GM12878 (cell line): ENCODE results near the gene CAMTA1. TPM values are rescaled to one million over a fixed set of nuclear protein-coding genes. Genes with fewer than 3 reads are reported as not detected.

Experiments
- CEBPZ ChIP-seq: fragments of 150-350 bp; IDR thresholded peaks from 2 replicates; pipeline ENCODE4 v1.6.1; 2016; ENCODE audit warnings: low read depth, low read length
- KAT2A ChIP-seq: conservative IDR thresholded peaks from 2 replicates; pipeline ENCODE4 v1.6.1; 2011; ENCODE audit warnings: low read depth, low read length; ENCODE audit not compliant: control insufficient read depth
- MEF2A ChIP-seq: IDR thresholded peaks from 2 replicates; pipeline ENCODE4 v1.6.1; 2011; ENCODE audit warnings: low read depth, mild to moderate bottlenecking, low read length, moderate library complexity; ENCODE audit not compliant: insufficient read depth
- MEF2B ChIP-seq: fragments of 450-650 bp; IDR thresholded peaks from 2 replicates; pipeline ENCODE4 v1.6.1; 2018; ENCODE audit warnings: mild to moderate bottlenecking, moderate library complexity; ENCODE audit not compliant: partially characterized antibody, poor library complexity, severe bottlenecking
- MTA3 ChIP-seq: IDR thresholded peaks from 2 replicates; pipeline ENCODE4 v1.6.1; 2012; ENCODE audit warnings: low read length, inconsistent platforms, borderline replicate concordance
- NBN ChIP-seq: fragments of 450-650 bp; IDR thresholded peaks from 2 replicates; pipeline ENCODE4 v1.6.1; 2016
- NKRF ChIP-seq: fragments of 450-650 bp; conservative IDR thresholded peaks from 2 replicates; pipeline ENCODE4 v1.6.1; 2017; ENCODE audit warnings: mild to moderate bottlenecking, moderate library complexity
- PAX8 ChIP-seq: fragments of 450-650 bp; IDR thresholded peaks from 2 replicates; pipeline ENCODE4 v1.6.1; 2017; ENCODE audit warnings: mild to moderate bottlenecking, moderate library complexity
- PML ChIP-seq: IDR thresholded peaks from 2 replicates; pipeline ENCODE4 v1.6.1; 2012; ENCODE audit warnings: low read length, inconsistent platforms
- RAD51 ChIP-seq: fragments of 450-650 bp; IDR thresholded peaks from 2 replicates; pipeline ENCODE4 v1.6.1; 2016; ENCODE audit warnings: moderate library complexity, mild to moderate bottlenecking, inconsistent platforms
- REST ChIP-seq: IDR thresholded peaks from 2 replicates; pipeline ENCODE4 v1.6.1; 2012; ENCODE audit warnings: mild to moderate bottlenecking, low read depth, low read length
- RUNX3 ChIP-seq: IDR thresholded peaks from 2 replicates; pipeline ENCODE4 v1.6.1; 2012; ENCODE audit warnings: low read length, inconsistent platforms
- SP1 ChIP-seq: IDR thresholded peaks from one replicate; pipeline ENCODE4 v1.6.1; 2011; ENCODE audit warnings: low read depth, low read length
- ZBTB33 ChIP-seq: fragments of 450-650 bp; IDR thresholded peaks from 2 replicates; pipeline ENCODE4 v1.6.1; 2017; ENCODE audit warnings: mild to moderate bottlenecking
- ZNF687 ChIP-seq: fragments of 450-650 bp; IDR thresholded peaks from 2 replicates; pipeline ENCODE4 v1.6.1; 2017; ENCODE audit warnings: mild to moderate bottlenecking, moderate library complexity
- polyA plus RNA-seq, 11 experiments: library from polyadenylated mRNA; depleted of rRNA in 4 of 11; unstranded in 6 of 11; stranded (reverse) in 5 of 11; fragments of >200 nt; fragmentation: Nextera tagmentation in 4 of 11; fragmentation: Illumina TruSeq in 1 of 11; extraction: Ambion mirVana in 4 of 11; extraction: Trizol in 1 of 11; gene quantifications; 1 replicate in 1 of 11; 2 replicates in 10 of 11; pipeline versions ENCODE4 v1.2.1 to v1.2.3, GENCODE V29; 2011 to 2016; ENCODE audit warnings: inconsistent platforms in 2 of 11, missing spikeins in 2 of 11, low read depth in 1 of 11
- total RNA-seq, 4 experiments: library from RNA; depleted of rRNA in 3 of 4; stranded (reverse); fragments of >200 nt in 3 of 4; fragmentation: Illumina TruSeq in 1 of 4; extraction: Trizol in 1 of 4; gene quantifications; 2 replicates each; pipeline versions ENCODE4 v1.2.1 to v1.2.3, GENCODE V29; 2013 to 2021

Gene CAMTA1
- total and polyA plus RNA-seq, 10 of the 15 experiments (the other 5 are each of a cell fraction or from before 2014, with no cell fraction given) = 37.7 to 148 (median 76.4) TPM

- TF ChIP-seq MEF2B = no peak
- no peak for TF ChIP-seq SP1
- no peak for TF ChIP-seq ZBTB33
- TF ChIP-seq PAX8 = no peak
- no peak for TF ChIP-seq PML
- no peak for TF ChIP-seq CEBPZ
- TF ChIP-seq NBN = no peak
- TF ChIP-seq NKRF = no peak
- TF ChIP-seq KAT2A = no peak
- TF ChIP-seq ZNF687 = no peak
- TF ChIP-seq REST = no peak
- TF ChIP-seq MEF2A = no peak
- TF ChIP-seq MTA3 = no peak
- 0 out of 2 replicates have a peak, but pooled peaks have one; percentile 15 for TF ChIP-seq RUNX3
- TF ChIP-seq RAD51 = no peak
Measured at GRCh38 chr1:6888870-6889269, 103.6 kb downstream of the CAMTA1 start (continued).
